Gastrocnemius medialis (tissue), 4 donors: ENCODE measurements around the gene SLC2A5. TPM values are rescaled to one million over a fixed set of nuclear protein-coding genes. Genes with fewer than 3 reads are reported as not detected.
A peak's percentile ranks its signal among the peaks of the same experiment; 100 is the strongest.
"Not testable (repeated sequence)": the region's sequence is repeated elsewhere in the genome, so short reads cannot be mapped to it uniquely, and the experiment has no call there.

Source experiments
- ATAC-seq, 2 donors: fragments of 150-250 bp; one replicate each; pipeline ENCODE4 v1.9.1; 2016
- DNase-seq, 2 donors: peaks; one replicate each; pipeline ENCODE4 v3.0.0-alpha.2; 2019
- H3K27ac ChIP-seq, 4 donors: fragments of 200-600 bp; sonication (generic); 1 replicate in 1 of 4; 2 replicates in 3 of 4; pipeline ENCODE4 v1.5.1; 2016 to 2018; ENCODE audit warnings: mild to moderate bottlenecking in 2 of 4, moderate library complexity in 1 of 4
- H3K27me3 ChIP-seq, 3 donors: fragments of 200-600 bp; sonication (generic) in 2 of 3; 1 replicate in 1 of 3; 2 replicates in 2 of 3; pipeline versions ENCODE4 v1.5.1 to v1.6.0; 2016 to 2019; ENCODE audit warnings: mild to moderate bottlenecking in 1 of 3, moderate library complexity in 1 of 3
- H3K36me3 ChIP-seq, 2 donors: fragments of 200-600 bp; sonication (generic) in 1 of 2; one replicate each; pipeline ENCODE4 v1.5.1; 2017 to 2018
- H3K4me1 ChIP-seq, 2 donors: fragments of 200-600 bp; sonication (generic) in 1 of 2; one replicate each; pipeline ENCODE4 v1.5.1; 2016 to 2017; ENCODE audit warnings: mild to moderate bottlenecking in 2 of 2
- H3K4me3 ChIP-seq, 4 donors: fragments of 200-600 bp; sonication (generic) in 3 of 4; 1 replicate in 1 of 4; 2 replicates in 3 of 4; pipeline ENCODE4 v1.5.1; 2016 to 2019; ENCODE audit warnings: mild to moderate bottlenecking in 2 of 4
- H3K9me3 ChIP-seq, 3 donors: fragments of 200-600 bp; sonication (generic) in 2 of 3; 1 replicate in 1 of 3; 2 replicates in 2 of 3; pipeline ENCODE4 v1.5.1; 2016 to 2019
- POLR2A ChIP-seq, 2 donors: fragments of 450-650 bp; IDR thresholded peaks; one replicate each; pipeline ENCODE4 v1.6.1; 2017; ENCODE audit warnings: antibody characterized with exemption in 2 of 2, mild to moderate bottlenecking in 2 of 2, moderate library complexity in 2 of 2
- in situ Hi-C, 4 donors: fragments of 200-750 bp; cut with MboI; loops; one replicate each; pipeline versions ENCODE4 v1.15.0 to v1.8.0; 2017; ENCODE audit warnings: low sequenced_read_pairs in 4 of 4
- intact Hi-C: fragments of 100-400 bp; cut with DNase I; formaldehyde crosslinking; loops from one replicate; pipeline ENCODE4 v1.15.1; 2023; ENCODE audit warnings: low total_unique reads
- total RNA-seq, 4 donors: library from RNA; depleted of rRNA; stranded (reverse); fragments of >200 nt; gene quantifications; one replicate each; pipeline versions ENCODE4 v1.1.0 to v1.2.3, GENCODE V29; 2016
- TF ChIP-seq, protein P1 (sequence below), 5 experiments: fragments of 450-650 bp in 3 of 5; fragments of 200-600 bp in 2 of 5; sonication (generic) in 2 of 5; IDR thresholded peaks in 4 of 5; conservative IDR thresholded peaks in 1 of 5; 1 replicate in 4 of 5; 2 replicates in 1 of 5; pipeline ENCODE4 v1.5.1; 2016 to 2019; ENCODE audit warnings: antibody characterized with exemption in 5 of 5, mild to moderate bottlenecking in 3 of 5, moderate library complexity in 3 of 5

SLC2A5 gene
- total RNA-seq, 4 donors from 2014 or later, result 11.2 to 34.5 (median 22.8) TPM

DNA sequence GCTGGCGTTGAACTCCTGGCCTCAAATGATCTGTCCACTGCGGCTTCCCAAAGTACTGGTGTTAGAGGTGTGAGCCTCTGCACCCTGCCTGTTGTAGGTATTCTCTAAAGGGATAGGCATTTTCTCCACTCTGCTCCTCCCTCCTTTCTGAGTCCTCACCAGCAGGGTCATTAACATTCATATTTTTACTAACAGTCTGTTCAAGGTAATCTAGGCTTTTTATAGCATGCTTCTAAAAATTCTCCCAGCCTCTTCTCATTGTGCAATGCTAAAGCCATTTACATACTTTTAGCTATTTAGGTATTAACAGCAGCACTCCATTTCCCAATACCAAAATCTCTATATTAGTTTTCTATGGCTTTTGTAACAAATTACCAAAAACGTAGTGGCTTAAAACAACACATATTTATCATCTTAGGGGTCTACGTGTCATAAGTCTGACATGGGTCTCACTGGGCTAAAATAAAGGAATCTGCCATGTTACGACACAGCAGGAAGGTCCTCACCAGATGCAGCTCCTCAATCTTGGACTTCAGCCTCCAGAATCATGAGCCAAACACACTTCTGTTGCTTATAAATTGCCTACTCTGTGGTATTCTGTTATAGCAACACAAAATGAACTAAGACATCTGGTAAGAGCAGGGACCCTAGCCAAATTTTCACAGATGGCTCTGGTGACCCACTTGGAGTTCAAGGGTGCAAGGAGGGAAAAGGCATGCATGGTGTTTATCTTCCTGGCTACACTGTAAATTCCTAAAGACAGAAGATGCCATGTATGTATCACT, 40.3 kb downstream of the SLC2A5 start:
- H3K9me3 ChIP-seq, result no peaks in the 10 kb centered on the region
- TF ChIP-seq, protein P1, sequence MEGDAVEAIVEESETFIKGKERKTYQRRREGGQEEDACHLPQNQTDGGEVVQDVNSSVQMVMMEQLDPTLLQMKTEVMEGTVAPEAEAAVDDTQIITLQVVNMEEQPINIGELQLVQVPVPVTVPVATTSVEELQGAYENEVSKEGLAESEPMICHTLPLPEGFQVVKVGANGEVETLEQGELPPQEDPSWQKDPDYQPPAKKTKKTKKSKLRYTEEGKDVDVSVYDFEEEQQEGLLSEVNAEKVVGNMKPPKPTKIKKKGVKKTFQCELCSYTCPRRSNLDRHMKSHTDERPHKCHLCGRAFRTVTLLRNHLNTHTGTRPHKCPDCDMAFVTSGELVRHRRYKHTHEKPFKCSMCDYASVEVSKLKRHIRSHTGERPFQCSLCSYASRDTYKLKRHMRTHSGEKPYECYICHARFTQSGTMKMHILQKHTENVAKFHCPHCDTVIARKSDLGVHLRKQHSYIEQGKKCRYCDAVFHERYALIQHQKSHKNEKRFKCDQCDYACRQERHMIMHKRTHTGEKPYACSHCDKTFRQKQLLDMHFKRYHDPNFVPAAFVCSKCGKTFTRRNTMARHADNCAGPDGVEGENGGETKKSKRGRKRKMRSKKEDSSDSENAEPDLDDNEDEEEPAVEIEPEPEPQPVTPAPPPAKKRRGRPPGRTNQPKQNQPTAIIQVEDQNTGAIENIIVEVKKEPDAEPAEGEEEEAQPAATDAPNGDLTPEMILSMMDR (IDR thresholded peaks at IDR 0.05 in 4 of 5, conservative IDR thresholded peaks at IDR 0.05 in 1 of 5), result no peak
- no peak for TF ChIP-seq POLR2A (IDR thresholded peaks at IDR 0.05)
- in situ Hi-C loops (no loop called here), intact Hi-C loops (no loop called here)
- H3K4me3 ChIP-seq, result no peak overlapping the region
- H3K27ac ChIP-seq, result no peak overlapping the region
- H3K4me1 ChIP-seq, result no peaks in the 10 kb centered on the region
- H3K27me3 ChIP-seq, result no peaks in the 10 kb centered on the region
- ATAC-seq (no peak), DNase-seq (no peak)
- no peaks in the 10 kb centered on the region for H3K36me3 ChIP-seq

DNA sequence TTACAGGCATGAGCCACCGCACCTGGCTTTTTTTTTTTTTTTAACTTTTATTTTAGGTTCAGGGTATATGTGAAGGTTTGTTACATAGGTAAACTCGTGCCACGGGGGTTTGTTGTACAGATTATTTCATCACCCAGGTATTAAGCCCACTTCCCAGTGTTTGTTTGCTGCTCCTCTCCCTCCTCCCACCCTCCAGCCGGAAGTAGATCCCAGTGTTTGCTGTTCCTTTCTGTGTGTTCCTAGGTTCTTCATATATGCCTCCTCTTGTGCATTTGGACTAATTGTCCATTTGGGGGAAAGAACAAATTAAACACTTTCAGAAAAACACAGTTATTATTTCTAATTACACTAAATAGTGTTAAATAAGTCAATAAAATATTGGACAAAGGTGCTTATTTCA, 42.1 kb downstream of the SLC2A5 start:
- in situ Hi-C loops (no loop called here), intact Hi-C loops (no loop called here)
- Histone ChIP-seq H3K4me3 (no peak overlapping the region), H3K9me3 (no peaks in the 10 kb centered on the region), H3K4me1 (no peaks in the 10 kb centered on the region), H3K27me3 (no peaks in the 10 kb centered on the region), H3K27ac (no peak overlapping the region), H3K36me3 (no peaks in the 10 kb centered on the region)
- DNase-seq (no peak), ATAC-seq (no peak)
- no peak for TF ChIP-seq POLR2A (IDR thresholded peaks at IDR 0.05)
- TF ChIP-seq, protein P1 (IDR thresholded peaks at IDR 0.05 in 4 of 5, conservative IDR thresholded peaks at IDR 0.05 in 1 of 5), result no peak

DNA sequence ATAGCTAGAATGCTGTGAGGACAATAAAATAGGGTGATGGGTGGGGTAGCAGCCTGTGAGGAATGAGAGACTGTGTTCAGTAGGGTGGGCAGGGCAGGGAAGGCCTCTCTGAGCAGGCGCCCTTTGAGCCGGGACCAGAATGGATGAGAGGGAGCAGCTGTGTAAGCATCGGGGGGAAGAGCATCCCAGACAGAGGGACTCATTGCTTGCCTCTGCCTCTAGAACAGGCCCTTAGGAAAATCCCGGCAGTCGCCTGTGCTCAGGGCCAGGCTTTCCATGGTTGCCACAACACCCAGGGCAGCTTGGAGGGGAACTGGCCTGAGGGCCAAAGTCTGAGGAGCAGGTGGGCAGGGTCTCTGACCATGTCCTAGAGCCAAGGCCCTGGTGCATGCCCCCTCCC, 44.0 kb downstream of the SLC2A5 start:
- Histone ChIP-seq H3K27me3 (no peaks in the 10 kb centered on the region), H3K36me3 (no peaks in the 10 kb centered on the region), H3K9me3 (no peaks in the 10 kb centered on the region), H3K4me3 (no peak overlapping the region), H3K4me1 (no peaks in the 10 kb centered on the region), H3K27ac (no peak overlapping the region)
- intact Hi-C loops, result no loop called here
- no peak for DNase-seq
- no peak for ATAC-seq
- in situ Hi-C loops, result no loop called here
- TF ChIP-seq, protein P1 (IDR thresholded peaks at IDR 0.05 in 4 of 5, conservative IDR thresholded peaks at IDR 0.05 in 1 of 5), result no peak
- no peak for TF ChIP-seq POLR2A (IDR thresholded peaks at IDR 0.05)

DNA sequence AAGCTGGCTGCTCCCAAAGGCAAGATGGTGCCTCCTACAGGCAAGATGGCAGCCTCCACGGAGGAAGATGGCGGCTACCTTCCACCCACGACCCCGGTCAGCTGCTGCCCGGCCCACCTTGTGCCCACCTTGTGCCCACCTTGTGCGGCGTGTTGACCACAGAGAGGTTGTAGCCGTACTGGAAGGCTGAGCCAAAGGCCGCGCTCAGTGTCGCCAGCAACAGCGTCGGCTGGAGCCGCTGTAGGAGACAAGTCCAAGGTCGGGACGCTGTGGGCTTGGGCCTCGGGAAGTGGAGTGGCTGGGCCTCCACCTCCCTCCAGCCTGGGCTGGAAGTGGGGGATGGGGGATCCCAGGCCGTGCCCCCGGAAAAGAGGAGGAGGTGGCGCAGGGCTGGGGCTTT, 44.6 kb downstream of the SLC2A5 start:
- Histone ChIP-seq H3K27ac (no peak overlapping the region), H3K27me3 (no peaks in the 10 kb centered on the region), H3K36me3 (no peaks in the 10 kb centered on the region), H3K4me3 (no peak overlapping the region), H3K9me3 (no peaks in the 10 kb centered on the region), H3K4me1 (no peaks in the 10 kb centered on the region)
- ATAC-seq (no peak), DNase-seq (no peak)
- TF ChIP-seq, protein P1 (IDR thresholded peaks at IDR 0.05 in 4 of 5, conservative IDR thresholded peaks at IDR 0.05 in 1 of 5), result no peak
- no peak for TF ChIP-seq POLR2A (IDR thresholded peaks at IDR 0.05)
- intact Hi-C loops (no loop called here), in situ Hi-C loops (no loop called here)

DNA sequence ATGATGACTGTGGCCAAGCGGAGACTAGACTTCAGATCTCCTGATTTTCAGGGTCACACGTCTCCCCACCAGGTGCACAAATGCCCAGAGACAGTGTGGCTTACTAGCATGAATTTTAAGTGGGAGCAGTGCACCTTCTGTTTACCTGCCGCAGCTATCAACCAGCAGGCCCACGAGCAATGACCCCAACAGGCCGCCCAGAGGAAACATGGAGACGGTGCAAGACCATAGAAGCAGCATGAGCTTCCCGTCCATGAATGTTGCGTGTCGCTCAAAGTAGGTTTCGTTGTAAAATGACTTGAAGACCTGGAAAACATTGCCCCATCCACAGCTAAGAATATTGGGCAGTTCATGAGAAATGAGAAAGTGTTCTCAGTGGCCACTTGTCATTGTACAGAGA, 46.7 kb downstream of the SLC2A5 start:
- DNase-seq (no peak), ATAC-seq (no peak)
- Histone ChIP-seq H3K4me1 (no peaks in the 10 kb centered on the region), H3K36me3 (no peaks in the 10 kb centered on the region), H3K9me3 (no peaks in the 10 kb centered on the region), H3K4me3 (no peak overlapping the region), H3K27me3 (no peaks in the 10 kb centered on the region), H3K27ac (no peak overlapping the region)
- in situ Hi-C loops (no loop called here), intact Hi-C loops (no loop called here)
- no peak for TF ChIP-seq POLR2A (IDR thresholded peaks at IDR 0.05)
- TF ChIP-seq, protein P1 (IDR thresholded peaks at IDR 0.05 in 4 of 5, conservative IDR thresholded peaks at IDR 0.05 in 1 of 5), result no peak

DNA sequence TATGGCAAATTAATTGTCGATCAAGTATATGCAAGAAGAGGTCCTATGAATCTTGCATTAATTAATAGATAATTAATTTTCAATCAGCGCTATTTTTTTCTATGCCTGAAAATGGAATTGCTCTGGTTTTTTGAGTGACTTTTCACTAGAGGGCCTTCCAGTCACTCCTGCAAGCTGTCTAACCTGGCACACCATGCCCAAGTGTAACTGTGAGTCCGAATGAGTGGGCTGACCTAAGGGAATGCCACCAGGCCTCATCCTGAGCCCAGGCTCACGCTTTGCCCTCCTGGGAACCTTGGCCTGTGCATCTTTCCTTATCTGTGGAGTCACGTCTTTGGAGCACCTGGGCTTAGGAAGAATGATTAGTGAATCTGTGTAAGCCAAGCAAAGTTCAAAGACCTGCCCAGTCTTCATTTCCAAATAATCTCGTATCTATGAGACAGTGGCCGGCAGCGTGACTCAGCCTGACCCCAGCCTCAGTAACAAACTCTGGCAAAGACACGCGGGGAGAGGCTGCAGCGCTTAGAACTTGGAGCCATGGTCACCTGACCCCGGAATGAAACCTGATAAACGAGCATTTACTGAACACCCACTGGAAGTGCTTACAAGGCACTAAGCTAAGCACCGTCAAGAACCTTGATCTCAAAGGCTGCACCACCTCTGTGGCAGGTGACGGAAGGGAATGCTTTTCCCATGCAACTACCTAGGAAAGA, 47.3 kb downstream of the SLC2A5 start:
- H3K9me3 ChIP-seq, H3K4me3 ChIP-seq, H3K27me3 ChIP-seq, intact Hi-C loops, H3K4me1 ChIP-seq, H3K27ac ChIP-seq, in situ Hi-C loops, DNase-seq, H3K36me3 ChIP-seq: not testable (repeated sequence)
- peak; percentile 61 to 73 for ATAC-seq
